A549 (cell line): ENCODE measurements around the gene CCDC71. TPM values are rescaled to one million over a fixed set of nuclear protein-coding genes. Genes with fewer than 3 reads are reported as not detected.

Experiments used
- ATAC-seq, 2 experiments: fragments of 200-7000 bp in 1 of 2; fragments of >200 bp in 1 of 2; cut with Nextera tagmentation in 1 of 2; cut with Tn5 transposase in 1 of 2; 3 replicates each; pipeline versions ENCODE4 v1.8.0 to v1.9.1; 2018 to 2020; ENCODE audit warnings: mild to moderate bottlenecking in 1 of 2, moderate library complexity in 1 of 2
- CTCF ChIA-PET: fragments of 300-600 bp; sonication (Branson Sonifier 250); formaldehyde crosslinking; extraction: SDS; loops from one replicate; lab custom pipeline; 2021; ENCODE audit warnings: antibody characterized with exemption, inconsistent platforms; lab: Yijun Ruan, JAX
- POLR2A ChIA-PET: fragments of 350-600 bp; formaldehyde crosslinking; extraction: SDS; loops from one replicate; lab custom pipeline; 2021; ENCODE audit warnings: antibody characterized with exemption, inconsistent platforms; lab: Yijun Ruan, JAX
- DNase-seq, 2 experiments: peaks; one replicate each; pipeline versions ENCODE4 v3.0.0 to v3.0.0-alpha.2; 2011 to 2016; ENCODE audit warnings: low read depth in 1 of 2, low spot score in 1 of 2
- FAIRE-seq: peaks from 2 replicates; lab custom pipeline; 2011; peaks lifted over from hg19 to GRCh38; lab: Jason Lieb, UNC
- H3K27ac ChIP-seq, 2 experiments: fragments of >200 bp; sonication (Bioruptor Twin); formaldehyde crosslinking; 3 replicates each; pipeline ENCODE4 v1.5.1; 2016 to 2017
- H3K4me1 ChIP-seq: fragments of >200 bp; sonication (Bioruptor Twin); formaldehyde crosslinking; 3 replicates; pipeline ENCODE4 v1.6.1; 2016
- H3K4me2 ChIP-seq: fragments of >200 bp; sonication (Bioruptor Twin); formaldehyde crosslinking; 3 replicates; pipeline ENCODE4 v1.6.1; 2016
- H3K4me3 ChIP-seq: fragments of >200 bp; sonication (Bioruptor Twin); formaldehyde crosslinking; 3 replicates; pipeline ENCODE4 v1.5.1; 2016
- H3K9me3 ChIP-seq: fragments of >200 bp; sonication (Bioruptor Twin); formaldehyde crosslinking; 3 replicates; pipeline ENCODE4 v1.6.1; 2016
- ATOH8 ChIP-seq: fragments of 250-450 bp; sonication (Bioruptor Pico); IDR thresholded peaks from 2 replicates; pipeline ENCODE4 v1.5.0; 2020; ENCODE audit warnings: low read depth, mild to moderate bottlenecking, moderate library complexity
- BHLHE40 ChIP-seq: IDR thresholded peaks from 2 replicates; pipeline ENCODE4 v1.6.1; 2012; ENCODE audit warnings: low read depth, low read length, inconsistent platforms
- CBX8 ChIP-seq: fragments of 200-600 bp; sonication (generic); IDR thresholded peaks from 2 replicates; pipeline ENCODE4 v1.6.1; 2016
- CEBPB ChIP-seq, 2 experiments: fragments of >200 bp in 1 of 2; sonication (Bioruptor Twin) in 1 of 2; formaldehyde crosslinking in 1 of 2; IDR thresholded peaks; 2 replicates each; pipeline ENCODE4 v1.6.1; 2012 to 2016
- CHD4 ChIP-seq: fragments of 200-600 bp; sonication (generic); IDR thresholded peaks from 2 replicates; pipeline ENCODE4 v1.6.1; 2016; ENCODE audit warnings: antibody characterized with exemption, mild to moderate bottlenecking, borderline replicate concordance
- EHF ChIP-seq: fragments of 250-450 bp; sonication (Bioruptor Pico); IDR thresholded peaks from 2 replicates; pipeline ENCODE4 v1.5.0; 2020; ENCODE audit warnings: mild to moderate bottlenecking
- EP300 ChIP-seq, 2 experiments: fragments of >200 bp; sonication (Bioruptor Twin); formaldehyde crosslinking; IDR thresholded peaks; 2 replicates in 1 of 2; 3 replicates in 1 of 2; pipeline ENCODE4 v1.6.1; 2016 to 2017
- ESRRA ChIP-seq: fragments of 150-350 bp; IDR thresholded peaks from 2 replicates; pipeline ENCODE4 v1.6.1; 2014; ENCODE audit warnings: mild to moderate bottlenecking, low read length, borderline replicate concordance
- FOXS1 ChIP-seq: fragments of 250-450 bp; sonication (Bioruptor Pico); IDR thresholded peaks from 2 replicates; pipeline ENCODE4 v1.5.0; 2020; ENCODE audit warnings: mild to moderate bottlenecking, moderate library complexity
- GATA3 ChIP-seq: IDR thresholded peaks from 2 replicates; pipeline ENCODE4 v1.6.1; 2012; ENCODE audit warnings: borderline replicate concordance
- HDAC2 ChIP-seq: fragments of 200-600 bp; sonication (generic); IDR thresholded peaks from 2 replicates; pipeline ENCODE4 v1.6.1; 2016
- HEYL ChIP-seq: fragments of 250-450 bp; sonication (Bioruptor Pico); IDR thresholded peaks from 2 replicates; pipeline ENCODE4 v1.8.0; 2021; ENCODE audit warnings: mild to moderate bottlenecking, moderate library complexity
- HOXA7 ChIP-seq: fragments of 250-450 bp; sonication (Bioruptor Pico); IDR thresholded peaks from 2 replicates; pipeline ENCODE4 v1.5.0; 2020; ENCODE audit warnings: mild to moderate bottlenecking, moderate library complexity
- HOXB13 ChIP-seq: fragments of 250-450 bp; sonication (Bioruptor Pico); IDR thresholded peaks from 2 replicates; pipeline ENCODE4 v1.5.0; 2020; ENCODE audit warnings: low read depth, mild to moderate bottlenecking, moderate library complexity
- HOXB5 ChIP-seq: fragments of 250-450 bp; sonication (Bioruptor Pico); IDR thresholded peaks from 2 replicates; pipeline ENCODE4 v1.5.0; 2020; ENCODE audit warnings: mild to moderate bottlenecking, moderate library complexity
- KDM5A ChIP-seq: fragments of 200-600 bp; sonication (generic); IDR thresholded peaks from 2 replicates; pipeline ENCODE4 v1.6.1; 2016; ENCODE audit warnings: antibody characterized with exemption, mild to moderate bottlenecking
- MYC ChIP-seq: IDR thresholded peaks from 2 replicates; pipeline ENCODE4 v1.6.1; 2012; ENCODE audit warnings: mild to moderate bottlenecking, inconsistent platforms, low read length, improper control_type of control experiment, borderline replicate concordance
- NR3C1 ChIP-seq: fragments of >200 bp; sonication (Bioruptor Twin); formaldehyde crosslinking; IDR thresholded peaks from 3 replicates; pipeline ENCODE4 v1.6.1; 2017
- PBX3 ChIP-seq: IDR thresholded peaks from 2 replicates; pipeline ENCODE4 v1.6.1; 2012
- PHF8 ChIP-seq: fragments of 200-600 bp; sonication (generic); IDR thresholded peaks from 2 replicates; pipeline ENCODE4 v1.6.1; 2016; ENCODE audit warnings: low read depth, mild to moderate bottlenecking, antibody characterized with exemption, moderate library complexity, borderline replicate concordance
- POLR2A ChIP-seq: IDR thresholded peaks from 2 replicates; pipeline ENCODE4 v1.6.1; 2012; ENCODE audit warnings: mild to moderate bottlenecking, low read length
- RAD21 ChIP-seq, 2 experiments: fragments of >200 bp in 1 of 2; sonication (Bioruptor Twin) in 1 of 2; formaldehyde crosslinking in 1 of 2; IDR thresholded peaks in 1 of 2; conservative IDR thresholded peaks in 1 of 2; 2 replicates in 1 of 2; 3 replicates in 1 of 2; pipeline ENCODE4 v1.6.1; 2012 to 2018; ENCODE audit warnings: inconsistent platforms in 1 of 2
- RARB ChIP-seq: fragments of 250-450 bp; sonication (Bioruptor Pico); IDR thresholded peaks from 2 replicates; pipeline ENCODE4 v1.8.0; 2021; ENCODE audit warnings: mild to moderate bottlenecking, moderate library complexity
- RNF2 ChIP-seq: fragments of 200-600 bp; sonication (generic); IDR thresholded peaks from 2 replicates; pipeline ENCODE4 v1.6.1; 2016; ENCODE audit warnings: low read depth, mild to moderate bottlenecking, antibody characterized with exemption, moderate library complexity, borderline replicate concordance
- ZC3H11A ChIP-seq: fragments of 450-650 bp; IDR thresholded peaks from 2 replicates; pipeline ENCODE4 v1.6.1; 2014; ENCODE audit warnings: antibody characterized with exemption, mild to moderate bottlenecking
- ZFP36 ChIP-seq: fragments of 450-650 bp; IDR thresholded peaks from 2 replicates; pipeline ENCODE4 v1.6.1; 2014; ENCODE audit warnings: borderline replicate concordance; ENCODE audit not compliant: partially characterized antibody
- ZSCAN20 ChIP-seq: fragments of 250-450 bp; sonication (Bioruptor Pico); IDR thresholded peaks from 2 replicates; pipeline ENCODE4 v1.8.0; 2022; ENCODE audit warnings: mild to moderate bottlenecking, moderate library complexity
- WGBS: methylation state at CpG from one replicate; pipeline ENCODE4 v1.1.6; 2017; ENCODE audit errors: missing lambda C conversion rate; 5-methylcytosine and 5-hydroxymethylcytosine counted together
- polyA plus RNA-seq, 4 experiments: library from polyadenylated mRNA; depleted of rRNA in 3 of 4; stranded (reverse); fragments of >200 nt; fragmentation: RNase III in 1 of 4; extraction: RNeasy Plus Mini Kit Qiagen cat#74134 plus additional on column Dnase treatment in 1 of 4; gene quantifications; 2 replicates in 3 of 4; 3 replicates in 1 of 4; pipeline ENCODE4 v1.2.3, GENCODE V29; 2011 to 2017
- TF ChIP-seq, protein P1 (sequence below): fragments of >200 bp; sonication (Bioruptor Twin); formaldehyde crosslinking; IDR thresholded peaks from 2 replicates; pipeline ENCODE4 v1.6.1; 2016
- TF ChIP-seq, protein P2 (sequence below): fragments of >200 bp; sonication (Bioruptor Twin); formaldehyde crosslinking; IDR thresholded peaks from 3 replicates; pipeline ENCODE4 v1.5.1; 2016
- TF ChIP-seq, protein P3 (sequence below): IDR thresholded peaks from 2 replicates; pipeline ENCODE4 v1.6.1; 2012
- TF ChIP-seq, protein P4 (sequence below): fragments of >200 bp; sonication (Bioruptor Twin); formaldehyde crosslinking; IDR thresholded peaks from 3 replicates; pipeline ENCODE4 v1.6.1; 2016

CCDC71 gene
- polyA plus RNA-seq, 2 of the 4 experiments (the other 2 are of a cell fraction) = 9.6 to 13.4 TPM

DNA sequence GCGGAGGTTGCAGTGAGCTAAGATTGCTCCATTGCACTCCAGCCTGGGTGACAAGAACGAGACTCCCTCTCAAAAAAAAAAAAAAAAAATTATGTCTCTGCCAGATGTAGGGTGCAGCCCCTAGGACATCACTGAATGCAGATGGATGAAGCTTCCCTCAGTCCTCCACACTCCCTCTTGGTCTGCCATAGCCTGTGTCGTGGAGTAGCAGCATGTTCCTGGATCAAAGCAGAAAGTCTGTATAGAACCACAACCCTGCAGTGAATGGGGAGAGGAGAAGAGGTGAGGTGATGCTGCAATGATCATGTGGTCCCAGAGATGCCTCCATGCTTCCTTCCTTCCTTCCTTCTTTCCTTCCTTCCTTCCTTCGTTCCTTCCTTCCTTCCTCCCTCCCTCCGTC lies 18.0 kb downstream of the CCDC71 start:
- TF ChIP-seq EHF (CRISPR knock-in tag) = no peak
- TF ChIP-seq MYC = no peak
- no peak for TF ChIP-seq NR3C1
- no peak for TF ChIP-seq HOXB13 (CRISPR knock-in tag)
- TF ChIP-seq, protein P1, sequence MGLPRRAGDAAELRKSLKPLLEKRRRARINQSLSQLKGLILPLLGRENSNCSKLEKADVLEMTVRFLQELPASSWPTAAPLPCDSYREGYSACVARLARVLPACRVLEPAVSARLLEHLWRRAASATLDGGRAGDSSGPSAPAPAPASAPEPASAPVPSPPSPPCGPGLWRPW = no peak
- no peak for TF ChIP-seq HOXB5 (CRISPR knock-in tag)
- TF ChIP-seq HEYL (CRISPR knock-in tag) = no peak
- TF ChIP-seq ZFP36 = no peak
- no peak for TF ChIP-seq POLR2A
- TF ChIP-seq, protein P2, sequence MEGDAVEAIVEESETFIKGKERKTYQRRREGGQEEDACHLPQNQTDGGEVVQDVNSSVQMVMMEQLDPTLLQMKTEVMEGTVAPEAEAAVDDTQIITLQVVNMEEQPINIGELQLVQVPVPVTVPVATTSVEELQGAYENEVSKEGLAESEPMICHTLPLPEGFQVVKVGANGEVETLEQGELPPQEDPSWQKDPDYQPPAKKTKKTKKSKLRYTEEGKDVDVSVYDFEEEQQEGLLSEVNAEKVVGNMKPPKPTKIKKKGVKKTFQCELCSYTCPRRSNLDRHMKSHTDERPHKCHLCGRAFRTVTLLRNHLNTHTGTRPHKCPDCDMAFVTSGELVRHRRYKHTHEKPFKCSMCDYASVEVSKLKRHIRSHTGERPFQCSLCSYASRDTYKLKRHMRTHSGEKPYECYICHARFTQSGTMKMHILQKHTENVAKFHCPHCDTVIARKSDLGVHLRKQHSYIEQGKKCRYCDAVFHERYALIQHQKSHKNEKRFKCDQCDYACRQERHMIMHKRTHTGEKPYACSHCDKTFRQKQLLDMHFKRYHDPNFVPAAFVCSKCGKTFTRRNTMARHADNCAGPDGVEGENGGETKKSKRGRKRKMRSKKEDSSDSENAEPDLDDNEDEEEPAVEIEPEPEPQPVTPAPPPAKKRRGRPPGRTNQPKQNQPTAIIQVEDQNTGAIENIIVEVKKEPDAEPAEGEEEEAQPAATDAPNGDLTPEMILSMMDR = no peak
- TF ChIP-seq RAD21 (conservative IDR thresholded peaks at IDR 0.05 in 1 of 2, IDR thresholded peaks at IDR 0.05 in 1 of 2) = no peak
- no peak for TF ChIP-seq FOXS1 (CRISPR knock-in tag)
- TF ChIP-seq ATOH8 = no peak
- no peak for TF ChIP-seq CHD4
- TF ChIP-seq ZSCAN20 (CRISPR knock-in tag) = no peak
- TF ChIP-seq KDM5A = no peak
- TF ChIP-seq, all 56 proteins: peak for 0
- CTCF ChIA-PET = no interaction called here
- Histone ChIP-seq H3K4me3 (no peak overlapping the region), H3K4me1 (no peaks in the 10 kb centered on the region), H3K27ac (no peak overlapping the region), H3K9me3 (no peaks in the 10 kb centered on the region), H3K4me2 (no peak overlapping the region)
- FAIRE-seq (no peak), DNase-seq (no peak), ATAC-seq (no peak; a peak in 1 of 6 replicates)
- POLR2A ChIA-PET = interaction anchor here (0.6 kb wide), 1 partner anchor 194 kb away, joined by 3 read pairs; no protein-coding TSS in a partner anchor
- 59% methylated on average over 4 of the region's 5 CpGs for whole genome bisulfite sequencing

GRCh38 chr3:49140080-49140479 lies 26.1 kb downstream of the CCDC71 start:
- TF ChIP-seq EP300 (IDR thresholded peaks at IDR 0.05) (no peak), ZC3H11A (no peak), CHD4 (no peak), RARB (CRISPR knock-in tag) (no peak), HDAC2 (no peak), BHLHE40 (no peak)
- Histone ChIP-seq H3K4me1 (no peaks in the 10 kb centered on the region; the same call in 2 of the 3 replicates), H3K9me3 (no peaks in the 10 kb centered on the region), H3K27ac (no peak overlapping the region), H3K4me2 (no peak overlapping the region), H3K4me3 (no peak overlapping the region)
- ATAC-seq (no peak), DNase-seq (no peak), FAIRE-seq (no peak)
- CTCF ChIA-PET = interaction anchor here (1.0 kb wide), 1 partner anchor 11 kb away, joined by 3 read pairs; no protein-coding TSS in a partner anchor
- 67% methylated on average over 3 of the region's 3 CpGs for WGBS
- POLR2A ChIA-PET = no interaction called here

- DNase-seq (no peak), ATAC-seq (no peak), FAIRE-seq (no peak)
- peaks cover 18% of the 10 kb centered on the region for H3K4me1 ChIP-seq
- CTCF ChIA-PET = interaction anchor here (1.5 kb wide), 1 partner anchor 22 kb away, joined by 4 read pairs; no protein-coding TSS in a partner anchor
- no peak overlapping the region for H3K4me3 ChIP-seq
- peak overlapping the region in 1 of 2 experiments; percentile 27; a peak in 1 of 6 replicates for H3K27ac ChIP-seq
- POLR2A ChIA-PET = no interaction called here
- H3K9me3 ChIP-seq = no peaks in the 10 kb centered on the region
- H3K4me2 ChIP-seq = no peak overlapping the region
- WGBS = 100% methylated on average over 3 of the region's 4 CpGs
- no peak for TF ChIP-seq NR3C1
- TF ChIP-seq, protein P3, sequence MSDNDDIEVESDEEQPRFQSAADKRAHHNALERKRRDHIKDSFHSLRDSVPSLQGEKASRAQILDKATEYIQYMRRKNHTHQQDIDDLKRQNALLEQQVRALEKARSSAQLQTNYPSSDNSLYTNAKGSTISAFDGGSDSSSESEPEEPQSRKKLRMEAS = no peak
- TF ChIP-seq, protein P4, sequence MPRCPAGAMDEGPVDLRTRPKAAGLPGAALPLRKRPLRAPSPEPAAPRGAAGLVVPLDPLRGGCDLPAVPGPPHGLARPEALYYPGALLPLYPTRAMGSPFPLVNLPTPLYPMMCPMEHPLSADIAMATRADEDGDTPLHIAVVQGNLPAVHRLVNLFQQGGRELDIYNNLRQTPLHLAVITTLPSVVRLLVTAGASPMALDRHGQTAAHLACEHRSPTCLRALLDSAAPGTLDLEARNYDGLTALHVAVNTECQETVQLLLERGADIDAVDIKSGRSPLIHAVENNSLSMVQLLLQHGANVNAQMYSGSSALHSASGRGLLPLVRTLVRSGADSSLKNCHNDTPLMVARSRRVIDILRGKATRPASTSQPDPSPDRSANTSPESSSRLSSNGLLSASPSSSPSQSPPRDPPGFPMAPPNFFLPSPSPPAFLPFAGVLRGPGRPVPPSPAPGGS = no peak
- no peak for TF ChIP-seq RNF2
- TF ChIP-seq POLR2A = no peak
- TF ChIP-seq PBX3 = no peak
- TF ChIP-seq GATA3 = no peak
- no peak for TF ChIP-seq HOXB13 (CRISPR knock-in tag)
- TF ChIP-seq HOXB5 (CRISPR knock-in tag) = no peak
- TF ChIP-seq ZC3H11A = no peak
- TF ChIP-seq CHD4 = no peak
- no peak for TF ChIP-seq PHF8
- no peak for TF ChIP-seq CEBPB (IDR thresholded peaks at IDR 0.05)
- TF ChIP-seq, protein P1 = no peak
- TF ChIP-seq RAD21 (conservative IDR thresholded peaks at IDR 0.05 in 1 of 2, IDR thresholded peaks at IDR 0.05 in 1 of 2) = no peak
- no peak for TF ChIP-seq HOXA7 (CRISPR knock-in tag)
- no peak for TF ChIP-seq CBX8
- no peak for TF ChIP-seq ESRRA
Observed at GRCh38 chr3:49135499-49135898, 30.6 kb downstream of the CCDC71 start.
